ENCODE results near the gene TMEM89.

The TMEM89 gene

GRCh38 chr3:48599509-48600285, 21.9 kb downstream of the TMEM89 start:
- no peaks in the 10 kb centered on the region for H3K79me2 ChIP-seq (ENCODE audit: insufficient read depth, low read length)
- no peaks in the 10 kb centered on the region for H3F3A ChIP-seq (ENCODE audit: insufficient read depth)
- H2AFZ ChIP-seq (ENCODE audit: low read depth, low read length, severe bottlenecking) = no peak overlapping the region
- TF ChIP-seq CTCF (IDR thresholded peaks at IDR 0.05; ENCODE audit: insufficient read depth, low read length, poor library complexity, severe bottlenecking) (no peak), EZH2phosphoT487 (conservative IDR thresholded peaks at IDR 0.05; ENCODE audit: low read length) (no peak)
- no peak overlapping the region for H3K9ac ChIP-seq (ENCODE audit: low read length)
- no peak overlapping the region for H3K27ac ChIP-seq (ENCODE audit: low read depth, low read length)
- no peaks in the 10 kb centered on the region for H3K27me3 ChIP-seq (ENCODE audit: low read length)
- H3K4me3 ChIP-seq (ENCODE audit: insufficient read depth, low read length, poor library complexity, severe bottlenecking) = no peak overlapping the region
- no peaks in the 10 kb centered on the region for H3K9me3 ChIP-seq (ENCODE audit: insufficient read depth, low read length)
- H3K9me2 ChIP-seq (replicated peaks; ENCODE audit: insufficient read depth, low read length) = no peaks in the 10 kb centered on the region
- H3K36me3 ChIP-seq (ENCODE audit: low read length) = no peaks in the 10 kb centered on the region; the same call in 1 of the 2 replicates
- no peak overlapping the region for H3K4me2 ChIP-seq (ENCODE audit: low read depth, low read length, poor library complexity, severe bottlenecking)
- H4K20me1 ChIP-seq (ENCODE audit: low read depth, low read length) = no peaks in the 10 kb centered on the region

- TF ChIP-seq CTCF (IDR thresholded peaks at IDR 0.05; ENCODE audit: insufficient read depth, low read length, poor library complexity, severe bottlenecking) (no peak), EZH2phosphoT487 (conservative IDR thresholded peaks at IDR 0.05; ENCODE audit: low read length) (no peak)
- Histone ChIP-seq H3K4me2 (ENCODE audit: low read depth, low read length, poor library complexity, severe bottlenecking) (no peak overlapping the region), H3K27ac (ENCODE audit: low read depth, low read length) (no peak overlapping the region)
These were observed 22.5 kb downstream of the TMEM89 start for GRCh38 chr3:48599077-48599501.

GRCh38 chr3:48598323-48599076, 23.1 kb downstream of the TMEM89 start:
- Histone ChIP-seq H3K27ac (ENCODE audit: low read depth, low read length) (no peak overlapping the region), H3K79me2 (ENCODE audit: insufficient read depth, low read length) (no peaks in the 10 kb centered on the region), H3K4me2 (ENCODE audit: low read depth, low read length, poor library complexity, severe bottlenecking) (no peak overlapping the region), H2AFZ (ENCODE audit: low read depth, low read length, severe bottlenecking) (no peak overlapping the region), H3F3A (ENCODE audit: insufficient read depth) (no peaks in the 10 kb centered on the region), H3K4me3 (ENCODE audit: insufficient read depth, low read length, poor library complexity, severe bottlenecking) (no peak overlapping the region), H3K9me3 (ENCODE audit: insufficient read depth, low read length) (no peaks in the 10 kb centered on the region), H3K36me3 (ENCODE audit: low read length) (no peaks in the 10 kb centered on the region; the same call in 1 of the 2 replicates), H3K27me3 (ENCODE audit: low read length) (no peaks in the 10 kb centered on the region), H4K20me1 (ENCODE audit: low read depth, low read length) (no peaks in the 10 kb centered on the region), H3K9ac (ENCODE audit: low read length) (no peak overlapping the region), H3K9me2 (replicated peaks; ENCODE audit: insufficient read depth, low read length) (no peaks in the 10 kb centered on the region)
- no peak for TF ChIP-seq CTCF (IDR thresholded peaks at IDR 0.05; ENCODE audit: insufficient read depth, low read length, poor library complexity, severe bottlenecking)
- TF ChIP-seq EZH2phosphoT487 (conservative IDR thresholded peaks at IDR 0.05; ENCODE audit: low read length) = no peak

More at GRCh38 chr3:48599077-48599501, 22.5 kb downstream of the TMEM89 start:
- Histone ChIP-seq H3K4me3 (ENCODE audit: insufficient read depth, low read length, poor library complexity, severe bottlenecking) (no peak overlapping the region), H3K36me3 (ENCODE audit: low read length) (no peaks in the 10 kb centered on the region; the same call in 1 of the 2 replicates), H3K79me2 (ENCODE audit: insufficient read depth, low read length) (no peaks in the 10 kb centered on the region), H4K20me1 (ENCODE audit: low read depth, low read length) (no peaks in the 10 kb centered on the region), H3F3A (ENCODE audit: insufficient read depth) (no peaks in the 10 kb centered on the region), H3K9me3 (ENCODE audit: insufficient read depth, low read length) (no peaks in the 10 kb centered on the region), H3K9me2 (replicated peaks; ENCODE audit: insufficient read depth, low read length) (no peaks in the 10 kb centered on the region), H3K9ac (ENCODE audit: low read length) (no peak overlapping the region), H3K27me3 (ENCODE audit: low read length) (no peaks in the 10 kb centered on the region), H2AFZ (ENCODE audit: low read depth, low read length, severe bottlenecking) (no peak overlapping the region)
